HT-29 (cell line): ENCODE results near the gene HORMAD1. TPM values are rescaled to one million over a fixed set of nuclear protein-coding genes. Genes with fewer than 3 reads are reported as not detected.
"Not testable (repeated sequence)": the region's sequence is repeated elsewhere in the genome, so short reads cannot be mapped to it uniquely, and the experiment has no call there.

Experiments
- DNase-seq: peaks from one replicate; pipeline ENCODE4 v3.0.0-alpha.2; 2015; ENCODE audit warnings: low spot score
- total RNA-seq: library from RNA; depleted of rRNA; stranded (reverse); fragments of >200 nt; shearing (Covaris generic); gene quantifications from 2 replicates; pipeline ENCODE4 v1.2.3, GENCODE V29; 2014; rRNA removed

Gene HORMAD1, protein sequence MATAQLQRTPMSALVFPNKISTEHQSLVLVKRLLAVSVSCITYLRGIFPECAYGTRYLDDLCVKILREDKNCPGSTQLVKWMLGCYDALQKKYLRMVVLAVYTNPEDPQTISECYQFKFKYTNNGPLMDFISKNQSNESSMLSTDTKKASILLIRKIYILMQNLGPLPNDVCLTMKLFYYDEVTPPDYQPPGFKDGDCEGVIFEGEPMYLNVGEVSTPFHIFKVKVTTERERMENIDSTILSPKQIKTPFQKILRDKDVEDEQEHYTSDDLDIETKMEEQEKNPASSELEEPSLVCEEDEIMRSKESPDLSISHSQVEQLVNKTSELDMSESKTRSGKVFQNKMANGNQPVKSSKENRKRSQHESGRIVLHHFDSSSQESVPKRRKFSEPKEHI
- not detected in 2 replicates for total RNA-seq

DNA sequence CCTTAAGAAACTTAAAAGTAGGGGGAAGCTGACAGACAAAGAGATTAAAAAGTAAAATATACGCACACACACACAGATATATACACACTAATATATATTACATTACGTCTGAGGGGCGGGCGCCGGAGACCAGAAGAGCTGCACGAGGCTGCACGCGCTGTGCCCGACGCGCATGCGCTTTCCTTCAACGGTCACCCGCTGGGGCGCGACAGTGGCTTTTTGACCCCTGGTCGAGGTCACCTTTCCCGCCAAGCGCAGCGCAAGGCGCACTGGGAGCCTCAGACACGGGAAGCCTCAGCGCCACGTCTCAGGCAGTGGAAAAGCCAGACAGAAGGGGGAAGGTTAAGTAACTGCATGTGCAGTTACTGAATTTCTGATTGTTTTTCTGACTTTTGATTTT is at the start of gene HORMAD1:
HORMAD1 (minus strand) TSS at position 193 of the 400 bp plus-strand sequence. CDS start 1,390 bp downstream, outside the sequence.
- no peak for DNase-seq

DNA sequence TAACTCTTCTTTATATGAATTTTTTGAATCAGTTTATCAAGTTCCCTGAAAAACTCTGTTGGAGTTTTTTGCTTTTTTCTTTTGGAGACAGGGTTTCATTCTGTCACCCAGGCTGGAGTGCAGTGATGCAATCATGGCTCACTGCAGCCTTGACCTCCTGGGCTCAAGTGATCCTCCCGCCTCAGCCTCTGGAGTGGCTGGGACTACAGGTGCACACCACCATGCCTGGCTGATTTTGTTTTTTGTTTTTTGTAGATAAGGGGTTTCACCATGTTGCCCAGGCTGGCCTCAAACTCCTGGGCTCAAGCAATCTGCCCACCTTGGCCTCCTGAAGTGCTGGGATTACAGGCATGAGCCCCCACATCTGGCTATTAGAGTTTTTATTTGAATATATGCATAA is 47.0 kb upstream of the HORMAD1 start:
- DNase-seq: not testable (repeated sequence)

DNA sequence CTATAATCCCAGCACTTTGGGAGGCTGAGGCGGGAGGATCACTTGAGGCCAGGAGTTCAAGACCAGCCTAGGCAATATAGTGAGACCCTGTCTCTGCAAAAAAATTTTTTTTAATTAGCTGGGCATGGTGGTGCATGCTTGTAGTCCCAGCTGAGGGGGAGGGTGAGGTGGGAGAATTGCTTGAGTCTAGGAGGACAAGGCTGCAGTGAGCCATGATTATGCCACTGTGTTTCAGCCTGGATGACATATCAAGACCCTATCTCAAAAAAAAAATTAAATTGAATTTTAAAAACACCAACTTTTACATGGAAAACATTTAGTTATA is 45.2 kb upstream of the HORMAD1 start:
- DNase-seq: not testable (repeated sequence)

DNA sequence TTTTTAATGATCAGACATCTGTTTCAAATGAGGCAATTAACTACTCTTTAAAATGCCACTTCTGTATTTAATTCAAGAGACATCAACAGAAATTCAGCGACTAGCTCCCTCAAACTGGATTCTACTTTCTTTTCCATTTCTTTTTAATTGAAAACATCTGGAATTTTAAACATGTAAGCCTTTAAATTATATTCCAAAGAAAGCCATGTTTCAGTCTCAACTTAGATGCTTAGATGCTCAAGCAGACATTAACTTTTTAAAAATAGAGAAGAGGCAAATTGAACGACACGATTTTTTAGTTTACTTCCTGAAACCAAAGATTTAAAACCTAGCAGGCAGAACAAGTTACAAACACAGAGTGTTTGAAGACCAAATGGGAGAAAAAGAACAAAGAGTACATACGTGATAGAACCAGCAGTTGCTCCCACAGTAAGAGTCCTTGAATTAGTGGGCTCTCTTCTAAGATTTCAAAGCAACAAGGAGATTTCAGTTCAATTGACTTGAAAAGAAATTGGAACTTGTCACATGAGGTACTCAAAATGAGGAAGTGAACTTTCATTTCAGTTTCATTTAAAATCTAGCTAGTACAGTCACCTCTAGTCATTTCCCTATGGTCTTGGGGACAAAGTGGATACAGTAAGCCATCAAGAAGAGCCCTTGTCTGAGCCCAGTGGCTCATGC is 44.7 kb upstream of the HORMAD1 start, which contains the start of gene CTSS:
CTSS (minus strand) TSS at position 483 of the 681 bp plus-strand sequence. CDS start 1,015 bp downstream, outside the sequence.
- peak; percentile 43 for DNase-seq

DNA sequence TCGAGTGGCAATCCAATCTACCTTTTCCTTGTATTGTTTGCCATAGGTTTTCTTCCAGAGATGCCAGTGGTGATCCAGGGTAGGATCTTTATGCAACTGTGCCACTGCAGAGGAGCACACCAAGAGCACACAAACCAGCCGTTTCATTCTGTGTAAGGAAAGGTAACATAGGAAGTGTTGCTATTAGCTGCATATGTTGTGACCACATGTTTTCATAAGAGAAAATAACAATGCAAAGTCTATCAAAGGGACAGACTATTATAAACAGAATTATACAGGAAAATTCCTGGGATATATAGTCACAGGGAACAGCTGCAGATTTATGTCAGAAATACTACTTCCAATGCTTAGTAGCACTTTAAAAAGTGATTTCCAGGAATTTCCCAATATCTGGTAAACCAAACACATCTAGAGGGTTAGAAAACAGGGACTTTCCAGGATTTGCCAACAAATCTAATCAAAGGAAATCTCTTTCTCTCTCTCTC is 44.0 kb upstream of the HORMAD1 start:
- no peak for DNase-seq

DNA sequence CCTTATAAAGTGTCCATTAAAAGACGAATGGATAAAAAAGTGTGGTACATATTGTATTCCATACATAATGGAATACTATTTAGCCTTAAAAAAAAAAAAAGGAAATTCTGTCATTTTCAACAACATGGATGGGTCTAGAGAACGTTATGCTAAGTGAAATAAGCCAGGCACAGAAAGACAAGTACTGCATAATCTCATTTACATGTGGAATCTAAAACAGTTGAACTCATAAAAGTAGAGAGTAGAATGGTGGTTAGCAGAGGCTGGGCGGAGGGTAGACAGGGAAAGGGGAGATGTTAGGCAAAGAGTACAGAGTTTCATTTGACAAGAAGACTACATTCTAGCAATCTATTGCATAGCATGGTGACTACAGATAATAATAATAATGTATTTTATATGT is 42.3 kb upstream of the HORMAD1 start:
- no peak for DNase-seq

DNA sequence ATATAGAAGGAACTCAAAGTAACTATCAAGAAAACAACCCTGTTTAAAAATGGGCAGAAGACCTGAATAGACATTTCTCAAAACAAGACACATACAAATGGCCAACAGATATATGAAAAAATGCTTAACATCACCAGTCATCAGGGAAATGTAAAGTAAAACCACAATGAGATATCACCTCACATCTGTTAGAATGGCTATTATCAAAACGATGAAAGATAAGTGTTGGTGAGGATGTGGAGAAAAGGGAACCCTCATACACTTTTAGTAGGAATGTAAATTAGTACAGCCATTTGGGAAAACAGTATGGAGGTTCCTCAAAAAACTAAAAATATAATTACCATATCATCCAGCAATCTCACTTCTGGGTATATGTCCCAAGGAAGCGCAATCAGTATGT is 41.9 kb upstream of the HORMAD1 start:
- no peak for DNase-seq

DNA sequence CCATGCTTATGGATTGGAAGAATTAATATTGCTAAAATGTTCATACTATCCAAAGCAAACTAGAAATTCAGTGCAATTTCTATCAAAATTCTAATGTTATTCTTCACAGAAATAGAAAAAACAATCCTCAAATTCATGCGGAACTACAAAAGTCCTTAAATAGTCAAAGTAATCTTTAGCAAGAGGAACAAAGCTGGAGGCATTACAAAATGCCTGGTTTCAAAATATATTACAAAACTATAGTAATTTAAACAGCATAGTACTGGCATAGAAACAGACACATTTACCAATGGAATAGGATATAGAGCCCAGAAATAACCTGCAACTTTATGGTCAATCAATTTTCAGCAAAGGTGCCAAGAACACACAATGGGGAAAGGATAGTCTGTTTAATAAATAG is 41.1 kb upstream of the HORMAD1 start:
- DNase-seq: no peak

DNA sequence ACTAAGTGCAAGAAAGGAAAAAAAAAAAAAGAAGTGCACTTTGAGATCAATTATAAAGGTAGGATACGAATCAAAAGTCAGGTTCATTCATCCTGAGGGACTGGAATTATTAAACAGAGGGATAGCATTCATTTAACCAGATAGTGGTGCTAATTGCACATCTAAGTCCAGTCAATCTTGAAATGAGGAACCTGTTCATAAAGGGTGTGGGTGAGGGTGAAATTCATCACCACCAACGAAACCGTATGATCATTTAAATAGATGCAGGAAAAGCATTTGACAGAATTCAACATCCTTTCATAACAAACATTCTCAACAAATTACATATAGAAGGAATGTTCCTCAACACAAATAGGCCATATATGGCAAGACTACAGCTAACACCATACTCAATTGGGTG is 39.3 kb upstream of the HORMAD1 start:
- DNase-seq: no peak

DNA sequence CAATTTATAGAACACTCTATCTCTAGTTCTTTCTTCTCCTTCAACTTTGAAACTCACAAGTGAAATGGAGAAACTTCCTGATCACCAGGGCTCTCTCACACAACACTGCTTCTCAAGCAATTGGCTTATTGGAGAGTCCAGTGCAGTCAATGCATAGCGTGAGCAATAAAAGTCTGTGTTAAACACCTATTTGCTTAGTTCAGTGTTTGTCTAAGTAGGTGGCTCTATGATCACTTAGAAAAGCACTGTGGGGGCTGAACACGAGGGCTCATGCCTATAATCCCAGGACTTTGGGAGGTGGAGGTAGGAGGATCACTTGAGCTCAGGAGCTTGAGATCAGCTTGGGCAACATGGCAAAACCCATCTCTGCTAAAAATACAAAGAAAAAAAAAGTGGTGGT is 32.7 kb upstream of the HORMAD1 start:
- DNase-seq: no peak

DNA sequence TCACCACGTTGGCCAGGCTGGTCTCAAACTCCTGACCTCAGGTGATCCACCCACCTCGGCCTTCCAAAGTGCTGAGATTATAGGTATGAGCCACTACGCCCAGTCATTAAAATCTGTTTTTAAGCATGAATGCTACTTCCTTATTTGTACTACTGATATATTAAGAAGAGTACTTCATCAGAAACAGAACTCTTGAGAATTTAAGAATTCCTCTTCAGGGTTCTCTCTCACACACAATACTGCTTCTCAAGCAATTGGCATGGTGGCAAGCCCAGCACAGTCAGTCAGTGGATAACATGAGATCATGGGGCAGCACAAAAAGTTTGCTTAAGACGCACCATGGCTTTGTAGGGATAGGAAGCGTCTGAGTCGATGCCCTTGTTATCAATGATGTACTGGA is 30.7 kb upstream of the HORMAD1 start:
- no peak for DNase-seq

DNA sequence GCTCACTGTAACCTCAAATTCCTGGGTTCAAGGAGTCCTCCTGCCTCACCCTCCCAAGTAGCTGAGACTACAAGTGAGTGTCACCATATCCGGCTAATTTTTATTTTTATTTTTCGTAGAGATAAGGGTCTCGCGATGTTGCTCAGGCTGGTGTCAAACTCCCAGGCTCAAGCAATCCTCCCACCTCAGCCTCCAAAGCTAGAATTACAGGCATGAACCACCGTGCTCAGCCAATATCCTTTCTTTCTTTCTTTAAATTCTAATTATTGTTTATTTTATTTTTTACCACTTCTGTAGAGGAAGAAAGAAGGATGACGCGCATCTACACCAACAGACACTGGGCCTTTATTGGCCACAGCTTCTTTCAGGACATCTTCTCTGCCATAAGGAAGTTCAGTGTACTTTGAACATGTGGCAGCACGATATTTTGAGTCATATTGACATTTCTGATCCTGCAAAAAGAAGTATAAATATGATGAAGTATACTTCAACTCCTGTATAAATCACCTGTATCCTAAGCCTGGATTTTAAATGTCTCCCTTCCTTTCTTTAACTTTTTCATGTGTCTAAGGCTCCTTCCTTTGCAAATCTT is 29.1 kb upstream of the HORMAD1 start:
- no peak for DNase-seq

DNA sequence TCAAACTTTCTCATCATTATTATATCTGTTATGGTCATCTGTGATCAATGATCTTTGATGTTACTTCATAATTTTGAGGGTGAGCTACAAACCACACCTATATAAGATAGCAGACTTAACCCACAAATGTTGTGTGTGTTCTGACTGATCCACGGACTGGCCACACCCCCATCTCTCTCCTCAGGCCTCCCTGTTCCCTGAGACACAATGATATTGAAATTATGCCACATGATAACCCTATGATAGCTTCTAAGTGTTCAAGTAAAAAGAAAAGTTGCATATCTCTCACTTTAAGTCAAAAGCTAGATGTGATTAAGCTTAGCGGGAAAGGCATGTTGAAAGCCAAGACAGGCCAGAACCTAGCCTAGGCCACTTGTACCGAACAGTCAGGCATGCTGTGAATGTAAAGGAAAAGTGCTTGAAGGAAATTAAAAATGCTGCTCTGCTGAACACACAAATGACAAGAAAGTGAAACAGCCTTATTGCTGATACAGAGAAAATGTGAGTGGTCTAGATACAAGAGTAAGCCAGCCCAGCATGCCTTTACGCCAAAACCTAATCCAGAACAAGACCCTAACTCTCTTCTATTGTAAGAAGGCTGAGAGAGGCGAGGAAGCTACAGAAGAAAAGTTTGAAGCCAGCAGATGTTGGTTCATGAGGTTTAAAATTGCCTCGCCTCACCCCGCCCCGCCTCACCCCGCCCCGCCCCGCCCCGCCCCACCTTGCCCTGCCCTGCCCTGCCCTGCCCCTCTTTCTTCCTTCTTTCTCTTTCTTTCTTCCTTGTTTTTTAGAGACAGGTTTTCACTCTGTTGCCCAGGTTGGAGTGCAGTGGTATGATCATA is 28.4 kb upstream of the HORMAD1 start:
- DNase-seq: no peak

DNA sequence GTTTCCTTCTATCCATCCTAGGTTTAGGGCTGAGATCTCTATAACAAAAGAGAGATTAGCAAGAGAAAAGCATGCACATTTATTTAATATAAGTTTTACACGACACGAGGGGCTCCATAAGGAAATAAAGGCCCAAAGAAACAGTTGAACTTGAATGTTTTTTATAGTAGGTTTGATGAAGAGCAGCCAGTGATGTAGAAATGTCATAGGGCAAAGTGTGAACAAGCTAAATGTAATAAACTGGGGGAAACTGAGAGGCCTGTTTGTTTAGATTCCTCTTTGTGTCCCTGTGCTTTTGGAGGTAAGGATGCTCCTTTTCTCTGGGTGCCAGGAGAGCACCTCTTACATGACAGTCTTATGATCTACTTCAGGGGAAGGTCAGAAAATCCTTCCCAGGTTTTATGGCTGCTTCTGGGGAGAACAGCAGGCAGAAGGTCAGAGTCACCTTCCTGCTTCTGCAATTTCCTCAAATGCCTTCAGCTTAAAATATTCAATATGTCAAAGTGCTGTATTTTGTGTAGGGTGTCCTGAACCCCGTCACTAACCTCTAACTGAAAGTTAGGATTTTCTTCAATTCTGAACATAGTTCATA is 9.5 kb upstream of the HORMAD1 start:
- no peak for DNase-seq

DNA sequence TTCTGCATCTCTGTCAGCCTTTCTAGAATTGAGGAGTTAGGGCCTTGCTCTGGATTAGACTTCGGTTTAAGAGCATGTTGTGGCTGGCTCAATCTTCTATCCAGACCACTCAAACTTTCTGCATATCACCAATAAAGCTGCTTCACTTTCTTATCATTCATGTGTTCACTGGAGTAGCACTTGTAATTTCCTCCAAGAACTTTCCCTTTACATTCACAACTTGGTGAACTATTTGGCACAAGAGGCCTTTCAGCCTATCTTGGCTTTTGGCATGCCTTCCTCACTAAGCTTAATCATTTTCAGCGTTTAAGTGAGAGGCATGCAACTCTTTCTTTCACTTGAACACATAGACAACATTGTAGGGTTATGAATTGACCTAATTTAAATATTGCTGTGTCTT is 3.6 kb upstream of the HORMAD1 start:
- no peak for DNase-seq

DNA sequence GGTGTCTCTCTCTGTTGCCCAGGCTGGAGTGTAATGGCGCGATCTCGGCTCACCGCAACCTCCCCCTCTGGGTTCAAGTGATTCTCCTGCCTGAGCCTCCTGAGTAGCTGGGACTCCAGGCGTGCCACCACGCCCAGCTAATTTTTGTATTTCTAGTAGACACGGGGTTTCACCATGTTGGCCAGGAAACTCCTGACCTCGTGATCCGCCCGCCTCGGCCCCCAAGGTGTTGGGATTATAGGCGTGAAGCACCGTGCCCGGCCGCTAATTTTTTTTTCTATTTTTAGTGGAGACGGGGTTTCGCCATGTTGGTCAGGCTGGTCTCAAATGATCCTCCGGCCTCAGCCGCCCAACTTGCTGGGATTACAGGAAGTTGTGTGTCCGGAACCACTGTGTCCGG is 597 bp downstream of the HORMAD1 start:
- DNase-seq: no peak

DNA sequence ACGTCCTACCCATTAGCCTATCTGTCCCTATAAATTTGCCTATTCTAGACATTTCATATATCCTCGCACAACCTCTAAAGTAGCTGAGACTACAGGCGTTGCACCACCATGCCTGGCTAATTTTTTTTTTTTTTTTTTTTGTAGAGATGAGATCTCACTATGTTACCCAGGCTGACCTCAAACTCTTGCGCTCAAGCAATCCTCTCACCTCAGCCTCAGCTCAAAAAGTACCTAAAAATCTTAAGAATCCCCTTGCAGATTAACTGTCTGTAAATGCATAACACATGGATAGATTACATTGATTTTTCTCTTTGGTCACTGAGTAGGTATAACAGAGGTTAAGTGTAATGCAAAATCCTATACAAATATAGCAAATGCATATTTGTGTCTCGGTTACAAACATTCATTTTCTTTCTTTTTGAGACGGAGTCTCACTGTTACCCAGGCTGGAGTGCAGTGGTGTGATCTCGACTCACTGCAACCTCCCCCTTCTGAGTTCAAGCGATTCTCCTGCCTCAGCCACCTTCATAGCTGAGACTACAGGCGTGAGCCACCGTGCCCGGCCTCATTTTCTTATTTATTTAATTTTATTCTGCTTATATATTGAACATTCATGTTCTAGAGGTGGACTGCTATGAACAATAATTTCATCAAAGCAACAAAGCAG is 2.3 kb downstream of the HORMAD1 start:
- DNase-seq: no peak

DNA sequence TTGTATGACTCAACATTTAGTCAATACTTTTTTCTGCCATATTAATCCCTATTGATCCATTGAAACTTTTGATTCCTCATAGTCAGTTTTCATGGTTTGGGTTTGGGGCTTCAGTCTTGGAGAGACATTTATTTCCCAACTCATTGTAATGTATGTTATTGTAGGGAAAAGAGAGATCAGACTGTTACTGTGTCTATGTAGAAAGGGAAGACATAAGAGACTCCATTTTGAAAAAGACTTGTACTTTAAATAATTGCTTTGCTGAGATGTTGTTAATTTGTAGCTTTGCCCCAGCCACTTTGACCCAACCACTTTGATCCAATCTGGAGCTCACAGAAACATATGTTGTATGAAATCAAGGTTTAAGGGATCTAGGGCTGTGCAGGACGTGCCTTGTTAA is 11.7 kb downstream of the HORMAD1 start:
- not testable (repeated sequence) for DNase-seq

DNA sequence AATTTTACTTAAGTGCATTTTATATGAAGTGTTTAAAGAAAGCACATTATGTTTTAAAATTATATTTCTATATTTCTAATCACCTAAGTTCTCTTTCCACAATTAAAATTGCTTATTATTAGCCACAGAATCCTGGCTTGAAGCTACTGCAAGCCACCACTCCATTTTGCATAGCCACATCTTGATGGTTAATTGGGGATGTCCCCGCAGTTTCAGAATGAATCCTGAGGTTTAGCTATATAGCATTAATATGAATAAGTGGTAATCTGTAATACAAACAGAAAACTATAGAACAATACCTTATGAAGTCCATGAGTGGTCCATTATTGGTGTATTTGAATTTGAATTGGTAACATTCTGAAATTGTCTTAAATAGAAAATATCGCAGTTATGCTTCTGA is 12.1 kb downstream of the HORMAD1 start:
- no peak for DNase-seq

DNA sequence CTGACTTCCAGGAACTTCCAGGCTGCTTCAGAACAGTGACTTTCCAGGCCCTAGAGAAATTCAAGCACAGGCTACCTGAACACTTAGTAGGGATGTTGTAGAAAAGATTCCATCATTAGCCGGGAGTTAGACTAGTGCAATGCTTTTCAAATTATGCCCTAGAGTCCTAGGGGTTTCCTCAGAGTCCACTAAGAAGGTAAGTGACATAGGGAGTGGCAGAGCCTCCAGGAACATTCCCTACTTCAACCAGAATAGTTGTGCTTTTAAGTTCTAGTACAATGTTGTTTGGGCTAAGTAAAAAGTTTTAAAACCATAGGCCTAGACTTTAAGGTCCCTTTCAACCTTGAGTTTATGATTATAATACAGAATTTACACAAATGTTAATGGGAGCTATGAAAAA is 14.6 kb downstream of the HORMAD1 start:
- no peak for DNase-seq

DNA sequence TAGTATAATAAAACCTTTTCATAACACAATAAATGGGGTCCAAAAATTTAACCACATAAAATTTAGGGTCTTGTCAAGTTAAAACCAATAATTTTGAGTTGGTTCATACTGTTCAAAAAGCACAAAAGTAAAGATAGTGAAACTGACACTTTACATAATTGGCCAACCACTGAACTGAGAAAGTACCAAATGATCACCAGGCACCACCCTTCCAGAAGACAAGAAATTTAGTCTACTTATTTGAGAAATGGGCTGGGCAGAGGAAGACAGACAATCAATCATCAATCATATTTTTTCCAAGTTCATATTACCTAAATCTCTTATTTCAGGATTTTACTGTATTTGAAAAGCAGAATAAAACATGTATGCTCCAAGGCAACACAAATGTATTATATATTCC is 17.3 kb downstream of the HORMAD1 start:
- DNase-seq: no peak
